ENCODE data around the gene CCDC159. TPM values are rescaled to one million over a fixed set of nuclear protein-coding genes. Genes with fewer than 3 reads are reported as not detected.

CCDC159 gene
- total RNA-seq, 2 experiments from 2014 or later: 35.5 to 42.4 TPM

DNA sequence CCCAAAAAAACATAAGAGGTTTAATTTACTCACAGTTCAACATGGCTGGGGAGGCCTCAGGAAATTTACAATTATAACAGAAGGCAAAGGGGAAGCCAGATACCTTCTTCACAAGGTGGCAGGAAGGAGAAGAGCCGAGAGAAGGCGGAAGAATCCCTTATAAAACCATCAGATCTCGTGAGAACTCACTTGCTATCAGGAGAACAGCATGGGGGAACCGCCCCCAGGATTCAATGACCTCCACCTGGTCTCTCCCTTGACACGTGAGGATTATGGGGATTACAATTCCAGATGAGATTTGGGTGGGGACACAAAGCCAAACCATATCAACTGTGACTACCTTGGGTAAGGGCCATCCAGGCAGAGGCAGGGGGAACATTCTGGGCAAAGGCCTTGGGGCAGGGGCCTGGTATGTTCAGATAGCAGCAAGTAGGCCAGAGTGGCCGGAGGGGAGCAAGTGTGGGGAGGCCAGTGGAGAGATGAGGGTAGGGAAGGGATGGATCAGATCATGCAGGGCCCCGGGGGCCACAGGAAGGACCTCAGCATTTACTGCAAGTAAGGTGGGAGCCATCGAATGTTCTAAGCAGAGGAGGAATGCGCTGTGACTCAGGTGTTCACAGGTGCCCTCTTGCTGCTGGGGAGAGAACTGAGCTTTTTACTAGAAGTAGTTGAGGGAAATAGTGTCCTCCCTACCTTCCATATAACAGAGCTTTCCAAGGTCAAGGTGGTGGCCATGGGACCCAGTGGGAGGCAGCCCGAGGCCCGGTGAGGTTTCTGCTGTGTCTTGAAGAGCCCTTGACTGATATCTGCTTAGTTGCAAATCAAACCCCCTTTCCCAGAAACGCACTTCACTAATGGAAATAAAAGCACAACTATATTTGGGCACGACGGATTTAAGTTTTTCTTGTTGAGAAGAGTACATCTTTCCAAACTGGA, 24.9 kb upstream of the CCDC159 start:
- no peaks in the 10 kb centered on the region for H3K36me3 ChIP-seq (ENCODE audit: insufficient read depth, low read length)
- ChIA-PET POLR2A (interaction anchor here (0.7 kb wide), 1 partner anchor 184 kb away, joined by 5 read pairs; no protein-coding TSS in a partner anchor), CTCF (no interaction called here)
- ATAC-seq (ENCODE audit: poor library complexity): no peak
- H3K36me3 Mint-ChIP-seq (ENCODE audit: low read depth): no peaks in the 10 kb centered on the region
- H3K4me1 Mint-ChIP-seq (ENCODE audit: low read depth): peaks cover 13% of the 10 kb centered on the region
- H3K4me3 ChIP-seq (ENCODE audit: low read length): peak overlapping the region; percentile 1
- H3K4me1 ChIP-seq (ENCODE audit: insufficient read depth, low read length): peaks cover 18% of the 10 kb centered on the region
- peaks cover 15% of the 10 kb centered on the region for H3K27me3 Mint-ChIP-seq
- no peak overlapping the region for H3K4me3 Mint-ChIP-seq
- DNase-seq: no peak
- no peaks in the 10 kb centered on the region for H3K9me3 ChIP-seq (ENCODE audit: control insufficient read depth in 1 of 2, insufficient read depth in 1 of 2, low read length in 2 of 2)
- H3K27ac ChIP-seq (ENCODE audit: low read depth in 1 of 2, low read length in 2 of 2): no peak overlapping the region
- H3K27me3 ChIP-seq (ENCODE audit: control insufficient read depth in 1 of 2, insufficient read depth in 2 of 2, low read length in 2 of 2): peaks cover 0 to 2% of the 10 kb centered on the region in 2 experiments
- H3K9me3 Mint-ChIP-seq: no peaks in the 10 kb centered on the region
- H3K27ac Mint-ChIP-seq: no peak overlapping the region
- intact Hi-C loops (cut with DNase I, micrococcal nuclease): no loop called here
- TF ChIP-seq, protein P1, sequence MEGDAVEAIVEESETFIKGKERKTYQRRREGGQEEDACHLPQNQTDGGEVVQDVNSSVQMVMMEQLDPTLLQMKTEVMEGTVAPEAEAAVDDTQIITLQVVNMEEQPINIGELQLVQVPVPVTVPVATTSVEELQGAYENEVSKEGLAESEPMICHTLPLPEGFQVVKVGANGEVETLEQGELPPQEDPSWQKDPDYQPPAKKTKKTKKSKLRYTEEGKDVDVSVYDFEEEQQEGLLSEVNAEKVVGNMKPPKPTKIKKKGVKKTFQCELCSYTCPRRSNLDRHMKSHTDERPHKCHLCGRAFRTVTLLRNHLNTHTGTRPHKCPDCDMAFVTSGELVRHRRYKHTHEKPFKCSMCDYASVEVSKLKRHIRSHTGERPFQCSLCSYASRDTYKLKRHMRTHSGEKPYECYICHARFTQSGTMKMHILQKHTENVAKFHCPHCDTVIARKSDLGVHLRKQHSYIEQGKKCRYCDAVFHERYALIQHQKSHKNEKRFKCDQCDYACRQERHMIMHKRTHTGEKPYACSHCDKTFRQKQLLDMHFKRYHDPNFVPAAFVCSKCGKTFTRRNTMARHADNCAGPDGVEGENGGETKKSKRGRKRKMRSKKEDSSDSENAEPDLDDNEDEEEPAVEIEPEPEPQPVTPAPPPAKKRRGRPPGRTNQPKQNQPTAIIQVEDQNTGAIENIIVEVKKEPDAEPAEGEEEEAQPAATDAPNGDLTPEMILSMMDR (IDR thresholded peaks at IDR 0.05): no peak

DNA sequence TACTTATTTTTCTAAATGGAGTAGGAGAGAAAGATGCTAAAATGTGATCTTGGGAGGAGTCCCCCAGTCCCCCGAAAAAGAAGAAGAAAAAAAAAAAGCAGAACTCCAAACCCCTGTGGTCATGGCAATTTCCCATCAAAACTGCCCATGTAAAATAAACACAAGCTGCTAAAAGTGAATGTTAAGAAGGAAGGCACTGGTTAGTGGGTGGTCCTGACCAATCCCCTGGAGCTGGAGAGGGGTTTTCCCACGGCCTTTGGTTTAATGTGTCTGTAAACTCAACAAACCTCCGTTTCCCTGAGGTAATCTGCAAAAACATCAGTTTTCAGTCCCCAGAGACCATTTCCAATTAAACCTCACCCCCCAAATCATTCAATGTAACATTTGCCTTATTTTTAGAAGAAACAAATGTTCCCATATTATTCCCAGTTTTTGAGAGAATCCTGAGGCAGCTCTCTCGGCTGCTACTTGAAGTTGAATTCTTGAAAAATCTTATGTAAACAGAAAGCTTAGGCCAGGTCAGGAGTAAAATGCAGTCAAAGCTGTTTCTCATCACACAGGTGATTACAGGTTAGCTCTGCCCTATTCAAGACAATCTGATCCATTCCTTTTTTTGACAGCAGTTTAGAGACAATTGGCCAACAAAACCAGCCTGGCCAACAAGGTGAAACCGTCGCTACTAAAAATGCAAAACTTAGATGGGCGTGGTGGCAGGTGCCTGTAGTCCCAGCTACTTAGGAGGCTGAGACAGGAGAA, 23.9 kb upstream of the CCDC159 start:
- Histone ChIP-seq H3K4me1 (ENCODE audit: insufficient read depth, low read length) (peaks cover 18% of the 10 kb centered on the region), H3K36me3 (ENCODE audit: insufficient read depth, low read length) (no peaks in the 10 kb centered on the region), H3K27me3 (ENCODE audit: control insufficient read depth in 1 of 2, insufficient read depth in 2 of 2, low read length in 2 of 2) (peaks cover 0 to 2% of the 10 kb centered on the region in 2 experiments), H3K27ac (ENCODE audit: low read depth in 1 of 2, low read length in 2 of 2) (no peak overlapping the region), H3K9me3 (ENCODE audit: control insufficient read depth in 1 of 2, insufficient read depth in 1 of 2, low read length in 2 of 2) (no peaks in the 10 kb centered on the region), H3K4me3 (ENCODE audit: low read length) (no peak overlapping the region)
- intact Hi-C loops (cut with DNase I, micrococcal nuclease): no loop called here
- DNase-seq: no peak
- POLR2A ChIA-PET: interaction anchor here (2.3 kb wide), 1 partner anchor 17 kb away, joined by 8 read pairs; the partner anchor contains the start of gene RAB3D
- Mint-ChIP-seq H3K27ac (no peak overlapping the region), H3K27me3 (peaks cover 10% of the 10 kb centered on the region), H3K36me3 (ENCODE audit: low read depth) (peaks cover 4% of the 10 kb centered on the region), H3K9me3 (no peaks in the 10 kb centered on the region), H3K4me3 (no peak overlapping the region), H3K4me1 (ENCODE audit: low read depth) (peaks cover 13% of the 10 kb centered on the region)
- CTCF ChIA-PET: interaction anchor here (0.7 kb wide), 1 partner anchor 58 kb away, joined by 3 read pairs; no protein-coding TSS in a partner anchor
- TF ChIP-seq, protein P1 (IDR thresholded peaks at IDR 0.05): no peak
- ATAC-seq (ENCODE audit: poor library complexity): no peak

DNA sequence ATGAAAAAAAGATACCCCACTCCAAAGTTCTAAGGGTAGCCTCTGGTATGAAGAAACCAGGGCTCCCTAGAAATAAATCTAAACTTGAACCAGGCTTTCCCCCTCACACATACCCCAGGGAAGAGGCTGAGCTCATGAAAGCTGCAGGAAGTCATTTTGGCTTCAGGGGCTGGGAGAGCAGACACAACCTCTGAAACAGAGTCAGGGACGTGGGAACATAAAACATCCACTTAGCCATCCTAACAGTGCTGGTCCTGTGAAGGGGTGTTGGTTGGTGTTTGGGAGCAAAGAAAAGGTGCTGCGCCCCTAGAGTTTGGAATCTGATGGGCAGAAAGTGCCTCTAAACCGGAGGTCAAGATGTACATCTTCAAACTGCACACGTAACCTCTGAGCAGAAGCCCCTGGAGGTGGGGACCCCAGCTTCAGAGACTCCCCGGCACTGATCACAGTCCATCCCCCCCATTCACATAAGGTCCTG, 22.7 kb upstream of the CCDC159 start:
- Histone ChIP-seq H3K27ac (ENCODE audit: low read depth in 1 of 2, low read length in 2 of 2) (no peak overlapping the region), H3K9me3 (ENCODE audit: control insufficient read depth in 1 of 2, insufficient read depth in 1 of 2, low read length in 2 of 2) (no peaks in the 10 kb centered on the region), H3K4me1 (ENCODE audit: insufficient read depth, low read length) (peaks cover 18% of the 10 kb centered on the region), H3K36me3 (ENCODE audit: insufficient read depth, low read length) (no peaks in the 10 kb centered on the region), H3K4me3 (ENCODE audit: low read length) (no peak overlapping the region), H3K27me3 (ENCODE audit: control insufficient read depth in 1 of 2, insufficient read depth in 2 of 2, low read length in 2 of 2) (peaks cover 0 to 2% of the 10 kb centered on the region in 2 experiments)
- TF ChIP-seq, protein P1 (IDR thresholded peaks at IDR 0.05): no peak
- intact Hi-C loops (cut with DNase I, micrococcal nuclease): no loop called here
- CTCF ChIA-PET: interaction anchor here (0.7 kb wide), 1 partner anchor 57 kb away, joined by 3 read pairs; no protein-coding TSS in a partner anchor
- H3K27me3 Mint-ChIP-seq: peaks cover 9% of the 10 kb centered on the region
- POLR2A ChIA-PET: interaction anchor here (0.7 to 2.3 kb wide), 2 partner anchors 16 to 58 kb away, joined by 3 to 8 read pairs; partner anchors contain the start of gene RAB3D
- DNase-seq (no peak), ATAC-seq (ENCODE audit: poor library complexity) (peak; percentile 14)
- peaks cover 4% of the 10 kb centered on the region for H3K36me3 Mint-ChIP-seq (ENCODE audit: low read depth)
- H3K9me3 Mint-ChIP-seq: no peaks in the 10 kb centered on the region
- H3K27ac Mint-ChIP-seq: no peak overlapping the region
- peaks cover 13% of the 10 kb centered on the region for H3K4me1 Mint-ChIP-seq (ENCODE audit: low read depth)
- no peak overlapping the region for H3K4me3 Mint-ChIP-seq
